H1 (cell line): ENCODE results near the gene GRK5.

Source experiments
- ATF3 ChIP-seq: IDR thresholded peaks from 2 replicates; pipeline ENCODE4 v1.6.1; 2011; ENCODE audit warnings: low read depth, mild to moderate bottlenecking, low read length; ENCODE audit not compliant: insufficient read depth
- CTCF ChIP-seq, 3 experiments: IDR thresholded peaks; 1 replicate in 2 of 3; 2 replicates in 1 of 3; pipeline versions ENCODE4 v1.5.1 to v1.6.1; 2011; ENCODE audit warnings: low read length in 3 of 3, mild to moderate bottlenecking in 3 of 3, inconsistent platforms in 2 of 3, low read depth in 1 of 3, moderate library complexity in 1 of 3; ENCODE audit not compliant: insufficient read depth in 1 of 3; ENCODE audit errors: control extremely low read depth in 1 of 3
- JUN ChIP-seq: IDR thresholded peaks from 2 replicates; pipeline ENCODE4 v1.6.1; 2011; ENCODE audit warnings: low read depth, mild to moderate bottlenecking, improper control_type of control experiment, low read length
- RAD21 ChIP-seq, 2 experiments: IDR thresholded peaks in 1 of 2; conservative IDR thresholded peaks in 1 of 2; 2 replicates each; pipeline ENCODE4 v1.6.1; 2011; ENCODE audit warnings: low read depth in 2 of 2, low read length in 2 of 2, improper control_type of control experiment in 1 of 2, inconsistent platforms in 1 of 2, mild to moderate bottlenecking in 1 of 2, moderate library complexity in 1 of 2
- SIN3A ChIP-seq, 2 experiments: IDR thresholded peaks in 1 of 2; conservative IDR thresholded peaks in 1 of 2; 2 replicates each; pipeline ENCODE4 v1.6.1; 2011 to 2012; ENCODE audit warnings: low read length in 2 of 2, improper control_type of control experiment in 1 of 2, low read depth in 1 of 2, mild to moderate bottlenecking in 1 of 2
- USF2 ChIP-seq: IDR thresholded peaks from 2 replicates; pipeline ENCODE4 v1.6.1; 2011; ENCODE audit warnings: low read length, improper control_type of control experiment

- TF ChIP-seq CTCF (IDR thresholded peaks at IDR 0.05; ENCODE audit: control extremely low read depth in 1 of 3, insufficient read depth in 1 of 3, low read depth in 1 of 3, low read length in 3 of 3) (peak; percentile 75 to 91 (median 87)), JUN (no peak), SIN3A (conservative IDR thresholded peaks at IDR 0.05 in 1 of 2, IDR thresholded peaks at IDR 0.05 in 1 of 2; ENCODE audit: low read depth in 1 of 2, low read length in 2 of 2) (no peak), RAD21 (IDR thresholded peaks at IDR 0.05 in 1 of 2, conservative IDR thresholded peaks at IDR 0.05 in 1 of 2; ENCODE audit: low read depth in 2 of 2, low read length in 2 of 2) (peak; percentile 94 to 95), ATF3 (no peak), USF2 (no peak)
Observed at GRCh38 chr10:119199231-119199992, 8.0 kb upstream of the GRK5 start.
